Mucosa of rectum (tissue), 2 donors: ENCODE measurements around the gene RNASEL.
A peak's percentile ranks its signal among the peaks of the same experiment; 100 is the strongest.

Source experiments
- H3K27ac ChIP-seq, 2 donors: one replicate each; pipeline ENCODE4 v1.7.0; 2013; ENCODE audit warnings: inconsistent platforms in 2 of 2, low read depth in 2 of 2, low read length in 2 of 2
- H3K27me3 ChIP-seq, 2 donors: one replicate each; pipeline ENCODE4 v1.7.0; 2013; ENCODE audit warnings: low read length in 2 of 2; ENCODE audit not compliant: control insufficient read depth in 2 of 2, insufficient read depth in 2 of 2
- H3K36me3 ChIP-seq, 2 donors: one replicate each; pipeline ENCODE4 v1.7.0; 2013; ENCODE audit warnings: low read length in 2 of 2; ENCODE audit not compliant: control insufficient read depth in 2 of 2, insufficient read depth in 2 of 2
- H3K4me1 ChIP-seq, 2 donors: one replicate each; pipeline ENCODE4 v1.7.0; 2013; ENCODE audit warnings: low read length in 2 of 2, mild to moderate bottlenecking in 1 of 2; ENCODE audit not compliant: control insufficient read depth in 2 of 2, insufficient read depth in 2 of 2
- H3K4me3 ChIP-seq, 2 donors: one replicate each; pipeline ENCODE4 v1.7.0; 2013; ENCODE audit warnings: low read length in 2 of 2
- H3K9ac ChIP-seq, 2 donors: one replicate each; pipeline ENCODE4 v1.7.0; 2013; ENCODE audit warnings: low read length in 2 of 2, low read depth in 1 of 2, mild to moderate bottlenecking in 1 of 2
- H3K9me3 ChIP-seq, 2 donors: one replicate each; pipeline ENCODE4 v1.7.0; 2013; ENCODE audit warnings: low read length in 2 of 2; ENCODE audit not compliant: control insufficient read depth in 2 of 2
- donor health status: healthy.
- donor health status: Normal muscosa, but diverticular disease.

The RNASEL gene

GRCh38 chr1:182600745-182601415, 11.8 kb upstream of the RNASEL start:
- Histone ChIP-seq H3K9ac (no peak overlapping the region), H3K9me3 (no peaks in the 10 kb centered on the region), H3K36me3 (peaks cover 0 to 2% of the 10 kb centered on the region in 2 donors), H3K4me3 (no peak overlapping the region), H3K27me3 (peaks cover 0 to 4% of the 10 kb centered on the region in 2 donors), H3K27ac (no peak overlapping the region), H3K4me1 (peaks cover 12 to 13% of the 10 kb centered on the region in 2 donors)

GRCh38 chr1:182600036-182600713, 11.1 kb upstream of the RNASEL start:
- Histone ChIP-seq H3K9ac (no peak overlapping the region), H3K4me1 (peaks cover 12 to 13% of the 10 kb centered on the region in 2 donors), H3K4me3 (no peak overlapping the region), H3K27me3 (peaks cover 0 to 4% of the 10 kb centered on the region in 2 donors), H3K27ac (no peak overlapping the region), H3K9me3 (no peaks in the 10 kb centered on the region), H3K36me3 (peaks cover 0 to 2% of the 10 kb centered on the region in 2 donors)

GRCh38 chr1:182599339-182599738, 10.3 kb upstream of the RNASEL start:
- Histone ChIP-seq H3K27ac (no peak overlapping the region), H3K27me3 (peaks cover 0 to 4% of the 10 kb centered on the region in 2 donors), H3K9ac (no peak overlapping the region), H3K36me3 (peaks cover 0 to 2% of the 10 kb centered on the region in 2 donors), H3K9me3 (no peaks in the 10 kb centered on the region), H3K4me1 (peaks cover 8% of the 10 kb centered on the region in 2 donors), H3K4me3 (no peak overlapping the region)

- Histone ChIP-seq H3K4me1 (peaks cover 0 to 3% of the 10 kb centered on the region in 2 donors), H3K27me3 (peaks cover 0 to 4% of the 10 kb centered on the region in 2 donors), H3K4me3 (no peak overlapping the region), H3K9ac (no peak overlapping the region), H3K36me3 (peaks cover 0 to 2% of the 10 kb centered on the region in 2 donors), H3K9me3 (no peaks in the 10 kb centered on the region), H3K27ac (no peak overlapping the region)
Observed at GRCh38 chr1:182598296-182598695, 9.2 kb upstream of the RNASEL start.

- Histone ChIP-seq H3K36me3 (peaks cover 0 to 2% of the 10 kb centered on the region in 2 donors), H3K4me1 (peaks cover 0 to 3% of the 10 kb centered on the region in 2 donors), H3K27ac (no peak overlapping the region), H3K4me3 (no peak overlapping the region), H3K9ac (no peak overlapping the region), H3K9me3 (no peaks in the 10 kb centered on the region), H3K27me3 (no peaks in the 10 kb centered on the region)
Observed at GRCh38 chr1:182596934-182597333, 7.9 kb upstream of the RNASEL start.

GRCh38 chr1:182595641-182596240, 6.7 kb upstream of the RNASEL start:
- Histone ChIP-seq H3K9ac (no peak overlapping the region), H3K27ac (no peak overlapping the region)

GRCh38 chr1:182589931-182590330, 875 bp upstream of the RNASEL start:
- no peak overlapping the region for H3K4me3 ChIP-seq
- no peak overlapping the region for H3K9ac ChIP-seq
- peaks cover 9 to 12% of the 10 kb centered on the region in 2 donors for H3K4me1 ChIP-seq
- H3K27ac ChIP-seq: no peak overlapping the region
- peaks cover 2 to 3% of the 10 kb centered on the region in 2 donors for H3K36me3 ChIP-seq
- no peaks in the 10 kb centered on the region for H3K27me3 ChIP-seq
- H3K9me3 ChIP-seq: no peaks in the 10 kb centered on the region

More at GRCh38 chr1:182595641-182596240, 6.7 kb upstream of the RNASEL start:
- no peaks in the 10 kb centered on the region for H3K36me3 ChIP-seq
- no peak overlapping the region for H3K4me3 ChIP-seq
- no peaks in the 10 kb centered on the region for H3K27me3 ChIP-seq
- H3K4me1 ChIP-seq: no peaks in the 10 kb centered on the region
- H3K9me3 ChIP-seq: no peaks in the 10 kb centered on the region

- Histone ChIP-seq H3K9me3 (no peaks in the 10 kb centered on the region), H3K4me3 (peak overlapping the region; percentile 95 to 99), H3K9ac (peak overlapping the region; percentile 97 to 99), H3K36me3 (peaks cover 2 to 3% of the 10 kb centered on the region in 2 donors), H3K27ac (peak overlapping the region; percentile 97 to 99), H3K27me3 (no peaks in the 10 kb centered on the region), H3K4me1 (peaks cover 9 to 12% of the 10 kb centered on the region in 2 donors)
Observed at GRCh38 chr1:182589520-182589919, 464 bp upstream of the RNASEL start.

GRCh38 chr1:182587666-182588499, 1.2 kb downstream of the RNASEL start:
- Histone ChIP-seq H3K36me3 (peaks cover 5 to 7% of the 10 kb centered on the region in 2 donors), H3K27ac (peak overlapping the region; percentile 97 to 99), H3K9me3 (no peaks in the 10 kb centered on the region), H3K27me3 (no peaks in the 10 kb centered on the region), H3K9ac (peak overlapping the region; percentile 97 to 99), H3K4me3 (peak overlapping the region; percentile 95 to 99), H3K4me1 (peaks cover 9 to 12% of the 10 kb centered on the region in 2 donors)
